GM12878 (cell line): Measurements from ENCODE around the gene CTNNBL1. TPM values are rescaled to one million over a fixed set of nuclear protein-coding genes. Genes with fewer than 3 reads are reported as not detected.

Source experiments
- ATF3 ChIP-seq: IDR thresholded peaks from 2 replicates; pipeline ENCODE4 v1.6.1; 2011; ENCODE audit warnings: low read depth, mild to moderate bottlenecking, low read length, moderate library complexity, borderline replicate concordance; ENCODE audit errors: extremely low read depth
- BCL11A ChIP-seq: IDR thresholded peaks from 2 replicates; pipeline ENCODE4 v1.6.1; 2011; ENCODE audit warnings: low read depth, low read length
- BCL3 ChIP-seq: IDR thresholded peaks from 2 replicates; pipeline ENCODE4 v1.6.1; 2011; ENCODE audit warnings: borderline replicate concordance, low read depth, mild to moderate bottlenecking, moderate library complexity, low read length; ENCODE audit not compliant: insufficient read depth, poor library complexity, severe bottlenecking
- BMI1 ChIP-seq: fragments of 450-650 bp; IDR thresholded peaks from 2 replicates; pipeline ENCODE4 v1.6.1; 2016; ENCODE audit warnings: mild to moderate bottlenecking, moderate library complexity, borderline replicate concordance
- CHD1 ChIP-seq: IDR thresholded peaks from 2 replicates; pipeline ENCODE4 v1.6.1; 2012; ENCODE audit warnings: low read depth, low read length, improper control_type of control experiment
- CREM ChIP-seq: IDR thresholded peaks from 2 replicates; pipeline ENCODE4 v1.6.1; 2014; ENCODE audit warnings: antibody characterized with exemption, low read depth
- E2F4 ChIP-seq: IDR thresholded peaks from 2 replicates; pipeline ENCODE4 v1.6.1; 2012; ENCODE audit warnings: low read depth, low read length, improper control_type of control experiment
- ESRRA ChIP-seq: IDR thresholded peaks from 2 replicates; pipeline ENCODE4 v1.6.1; 2012; ENCODE audit warnings: mild to moderate bottlenecking, low read length, improper control_type of control experiment
- EZH2 ChIP-seq: IDR thresholded peaks from 2 replicates; pipeline ENCODE4 v1.6.1; 2012; ENCODE audit warnings: low read depth, mild to moderate bottlenecking, control low read depth, inconsistent platforms, low read length, borderline replicate concordance; ENCODE audit not compliant: control insufficient read depth
- HSF1 ChIP-seq: fragments of 150-350 bp; IDR thresholded peaks from 2 replicates; pipeline ENCODE4 v1.6.1; 2014; ENCODE audit warnings: mild to moderate bottlenecking, low read depth, low read length
- IRF5 ChIP-seq: fragments of 450-650 bp; IDR thresholded peaks from 2 replicates; pipeline ENCODE4 v1.6.1; 2017; ENCODE audit warnings: borderline replicate concordance
- NFIC ChIP-seq: IDR thresholded peaks from 2 replicates; pipeline ENCODE4 v1.6.1; 2012; ENCODE audit warnings: low read depth, mild to moderate bottlenecking, inconsistent platforms, low read length, moderate library complexity
- NR2C2 ChIP-seq: IDR thresholded peaks from 2 replicates; pipeline ENCODE4 v1.6.1; 2011; ENCODE audit warnings: borderline replicate concordance, low read depth; ENCODE audit not compliant: control insufficient read depth, insufficient read length
- PML ChIP-seq: IDR thresholded peaks from 2 replicates; pipeline ENCODE4 v1.6.1; 2012; ENCODE audit warnings: low read length, inconsistent platforms
- POLR2A ChIP-seq: IDR thresholded peaks from 2 replicates; pipeline ENCODE4 v1.6.1; 2011; ENCODE audit warnings: low read depth, mild to moderate bottlenecking, low read length
- POLR2AphosphoS2 ChIP-seq: IDR thresholded peaks from 2 replicates; pipeline ENCODE4 v1.6.1; 2011; ENCODE audit warnings: low read depth, mild to moderate bottlenecking, low read length, improper control_type of control experiment, moderate library complexity
- RAD51 ChIP-seq: fragments of 450-650 bp; IDR thresholded peaks from 2 replicates; pipeline ENCODE4 v1.6.1; 2016; ENCODE audit warnings: moderate library complexity, mild to moderate bottlenecking, inconsistent platforms
- TAF1 ChIP-seq: IDR thresholded peaks from 2 replicates; pipeline ENCODE4 v1.6.1; 2011; ENCODE audit warnings: mild to moderate bottlenecking, low read depth, low read length, borderline replicate concordance
- WRNIP1 ChIP-seq: IDR thresholded peaks from 2 replicates; pipeline ENCODE4 v1.6.1; 2011; ENCODE audit warnings: low read depth, low read length, improper control_type of control experiment, borderline replicate concordance
- YY1 ChIP-seq: IDR thresholded peaks from 2 replicates; pipeline ENCODE4 v1.6.1; 2011; ENCODE audit warnings: low read depth, mild to moderate bottlenecking, low read length
- ZBED1 ChIP-seq: IDR thresholded peaks from 2 replicates; pipeline ENCODE4 v1.6.1; 2016; ENCODE audit warnings: borderline replicate concordance
- ZBTB33 ChIP-seq: fragments of 450-650 bp; IDR thresholded peaks from 2 replicates; pipeline ENCODE4 v1.6.1; 2017; ENCODE audit warnings: mild to moderate bottlenecking
- polyA plus RNA-seq, 11 experiments: library from polyadenylated mRNA; depleted of rRNA in 4 of 11; unstranded in 6 of 11; stranded (reverse) in 5 of 11; fragments of >200 nt; fragmentation: Nextera tagmentation in 4 of 11; fragmentation: Illumina TruSeq in 1 of 11; extraction: Ambion mirVana in 4 of 11; extraction: Trizol in 1 of 11; gene quantifications; 1 replicate in 1 of 11; 2 replicates in 10 of 11; pipeline versions ENCODE4 v1.2.1 to v1.2.3, GENCODE V29; 2011 to 2016; ENCODE audit warnings: inconsistent platforms in 2 of 11, missing spikeins in 2 of 11, low read depth in 1 of 11
- total RNA-seq, 4 experiments: library from RNA; depleted of rRNA in 3 of 4; stranded (reverse); fragments of >200 nt in 3 of 4; fragmentation: Illumina TruSeq in 1 of 4; extraction: Trizol in 1 of 4; gene quantifications; 2 replicates each; pipeline versions ENCODE4 v1.2.1 to v1.2.3, GENCODE V29; 2013 to 2021

The CTNNBL1 gene
- total and polyA plus RNA-seq, 10 of the 15 experiments (the other 5 are each of a cell fraction or from before 2014, with no cell fraction given) = 43.1 to 102 (median 67.8) TPM

DNA sequence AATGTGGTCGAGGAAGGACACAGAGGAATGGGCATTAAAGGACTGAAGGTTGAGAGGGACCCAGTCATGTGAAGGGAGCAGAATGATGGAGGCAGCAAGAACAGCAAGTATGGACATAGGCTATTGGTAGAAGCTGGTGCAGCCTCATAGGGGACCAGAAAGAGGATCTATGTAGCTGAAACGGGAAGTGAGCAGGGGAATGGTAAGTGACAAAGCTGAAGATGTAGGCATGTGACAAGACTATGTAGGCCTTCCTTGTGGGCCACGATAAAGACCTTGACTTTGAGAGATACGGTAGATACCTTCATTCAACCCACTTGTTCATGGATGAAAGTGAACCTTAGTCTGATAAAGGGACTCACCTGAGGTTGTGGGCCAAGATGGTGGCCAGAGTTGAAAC, 3.5 kb downstream of the CTNNBL1 start (continued):
- TF ChIP-seq ZBTB33 (no peak), ZBED1 (no peak), BCL3 (no peak), RAD51 (peak; percentile 80), CREM (no peak), NFIC (no peak), NR2C2 (no peak), TAF1 (no peak), PML (no peak), ESRRA (no peak), E2F4 (no peak), CHD1 (no peak), EZH2 (no peak), BCL11A (0 out of 2 replicates have a peak, but pooled peaks have one; percentile 7), YY1 (no peak), BMI1 (no peak), POLR2AphosphoS2 (no peak), WRNIP1 (no peak), IRF5 (no peak), POLR2A (no peak), ATF3 (no peak), HSF1 (no peak)
